Left lung (tissue), 10 donors: ENCODE data around the gene NR2E1. TPM values are rescaled to one million over a fixed set of nuclear protein-coding genes. Genes with fewer than 3 reads are reported as not detected.
A peak's percentile ranks its signal among the peaks of the same experiment; 100 is the strongest.

Experiments
- ATAC-seq: fragments of 200-7000 bp; cut with Tn5 transposase; one replicate; pipeline ENCODE4 v1.9.1; 2020; ENCODE audit warnings: moderate library complexity
- DNase-seq, 4 donors: peaks; one replicate each; pipeline ENCODE4 v3.0.0-alpha.2; 2013 to 2020
- H3K27ac ChIP-seq, 2 donors: fragments of 200-600 bp; sonication (generic) in 1 of 2; one replicate each; pipeline versions ENCODE4 v1.5.0 to v1.8.0; 2020 to 2021
- H3K27me3 ChIP-seq, 2 donors: fragments of 200-600 bp; sonication (generic) in 1 of 2; one replicate each; pipeline versions ENCODE4 v1.5.0 to v1.8.0; 2020 to 2021
- H3K36me3 ChIP-seq, 2 donors: fragments of 200-600 bp; sonication (generic) in 1 of 2; one replicate each; pipeline versions ENCODE4 v1.5.0 to v1.8.0; 2020 to 2021
- H3K4me1 ChIP-seq, 2 donors: fragments of 200-600 bp; one replicate each; pipeline ENCODE4 v1.8.0; 2021
- H3K4me3 ChIP-seq, 2 donors: fragments of 200-600 bp; sonication (generic) in 1 of 2; one replicate each; pipeline versions ENCODE4 v1.5.0 to v1.8.0; 2020 to 2021; ENCODE audit warnings: mild to moderate bottlenecking in 1 of 2
- H3K9me3 ChIP-seq, 2 donors: fragments of 200-600 bp; sonication (generic) in 1 of 2; one replicate each; pipeline versions ENCODE4 v1.5.0 to v1.8.0; 2020 to 2021
- intact Hi-C, 2 donors: fragments of 100-400 bp; cut with DNase I; formaldehyde crosslinking; loops; one replicate each; pipeline versions ENCODE4 v1.11.2 to v1.14.2; 2022
- polyA plus RNA-seq, 6 donors: library from polyadenylated mRNA; unstranded; fragments of 120-200 nt; gene quantifications; one replicate each; pipeline ENCODE4 v1.2.1, GENCODE V29; 2013; ENCODE audit not compliant: insufficient read length in 6 of 6
- total RNA-seq, 2 donors: library from RNA; stranded (reverse); fragmentation: NEBNext Ultra II Directional; extraction: Animal tissue kit (Norgen Biotek cat#: 25700); gene quantifications; one replicate each; pipeline ENCODE4 v1.2.1, GENCODE V29; 2021
- TF ChIP-seq, protein P1 (sequence below), 2 donors: fragments of 200-600 bp; sonication (generic) in 1 of 2; IDR thresholded peaks; one replicate each; pipeline versions ENCODE4 v1.5.0 to v1.8.0; 2021; ENCODE audit warnings: antibody characterized with exemption in 2 of 2
- donor health status: DM: no; HTN: yes; CAD: no.
- donor health status: DM: no; HTN: no; CAD: no.

NR2E1 gene
- total and polyA plus RNA-seq, 8 donors, result 0.06 to 0.07 TPM; not detected in 6

GRCh38 chr6:108209738-108210137 is 43.9 kb downstream of the NR2E1 start:
- peak overlapping the region in 1 of 2 donors; percentile 78 for H3K27ac ChIP-seq
- intact Hi-C loops, result no loop called here
- ATAC-seq, result peak; percentile 83
- H3K4me3 ChIP-seq, result no peak overlapping the region
- H3K4me1 ChIP-seq, result peaks cover 0 to 25% of the 10 kb centered on the region in 2 donors
- H3K9me3 ChIP-seq, result no peaks in the 10 kb centered on the region
- DNase-seq, result peak in 1 of 4 donors; percentile 17
- H3K36me3 ChIP-seq, result peaks cover 0 to 36% of the 10 kb centered on the region in 2 donors
- TF ChIP-seq, protein P1, sequence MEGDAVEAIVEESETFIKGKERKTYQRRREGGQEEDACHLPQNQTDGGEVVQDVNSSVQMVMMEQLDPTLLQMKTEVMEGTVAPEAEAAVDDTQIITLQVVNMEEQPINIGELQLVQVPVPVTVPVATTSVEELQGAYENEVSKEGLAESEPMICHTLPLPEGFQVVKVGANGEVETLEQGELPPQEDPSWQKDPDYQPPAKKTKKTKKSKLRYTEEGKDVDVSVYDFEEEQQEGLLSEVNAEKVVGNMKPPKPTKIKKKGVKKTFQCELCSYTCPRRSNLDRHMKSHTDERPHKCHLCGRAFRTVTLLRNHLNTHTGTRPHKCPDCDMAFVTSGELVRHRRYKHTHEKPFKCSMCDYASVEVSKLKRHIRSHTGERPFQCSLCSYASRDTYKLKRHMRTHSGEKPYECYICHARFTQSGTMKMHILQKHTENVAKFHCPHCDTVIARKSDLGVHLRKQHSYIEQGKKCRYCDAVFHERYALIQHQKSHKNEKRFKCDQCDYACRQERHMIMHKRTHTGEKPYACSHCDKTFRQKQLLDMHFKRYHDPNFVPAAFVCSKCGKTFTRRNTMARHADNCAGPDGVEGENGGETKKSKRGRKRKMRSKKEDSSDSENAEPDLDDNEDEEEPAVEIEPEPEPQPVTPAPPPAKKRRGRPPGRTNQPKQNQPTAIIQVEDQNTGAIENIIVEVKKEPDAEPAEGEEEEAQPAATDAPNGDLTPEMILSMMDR (IDR thresholded peaks at IDR 0.05), result no peak
- no peaks in the 10 kb centered on the region for H3K27me3 ChIP-seq

DNA sequence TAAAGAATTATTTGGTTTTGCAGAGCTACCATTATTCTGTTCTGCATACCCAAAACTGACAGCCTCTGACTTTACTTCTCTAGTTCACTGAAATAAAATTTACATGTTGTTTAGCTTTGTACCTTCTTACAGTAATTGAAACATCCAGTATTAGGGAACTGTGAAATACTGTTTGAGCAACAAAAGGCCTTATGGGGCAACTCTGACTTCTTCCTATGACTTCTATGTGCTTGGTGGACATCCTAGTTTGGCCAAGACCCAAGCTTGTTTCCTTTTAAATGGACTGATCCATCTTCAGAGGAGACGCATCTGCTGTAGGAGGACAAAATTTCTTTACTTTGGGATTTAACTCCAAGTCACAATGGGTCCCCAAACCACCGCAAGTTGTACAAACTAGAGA is 44.7 kb downstream of the NR2E1 start:
- intact Hi-C loops, result no loop called here
- DNase-seq (no peak), ATAC-seq (no peak)
- Histone ChIP-seq H3K9me3 (no peaks in the 10 kb centered on the region), H3K27ac (peak overlapping the region in 1 of 2 donors; percentile 78), H3K4me1 (peaks cover 0 to 30% of the 10 kb centered on the region in 2 donors), H3K27me3 (no peaks in the 10 kb centered on the region), H3K36me3 (peaks cover 0 to 45% of the 10 kb centered on the region in 2 donors), H3K4me3 (no peak overlapping the region)
- TF ChIP-seq, protein P1 (IDR thresholded peaks at IDR 0.05), result no peak

DNA sequence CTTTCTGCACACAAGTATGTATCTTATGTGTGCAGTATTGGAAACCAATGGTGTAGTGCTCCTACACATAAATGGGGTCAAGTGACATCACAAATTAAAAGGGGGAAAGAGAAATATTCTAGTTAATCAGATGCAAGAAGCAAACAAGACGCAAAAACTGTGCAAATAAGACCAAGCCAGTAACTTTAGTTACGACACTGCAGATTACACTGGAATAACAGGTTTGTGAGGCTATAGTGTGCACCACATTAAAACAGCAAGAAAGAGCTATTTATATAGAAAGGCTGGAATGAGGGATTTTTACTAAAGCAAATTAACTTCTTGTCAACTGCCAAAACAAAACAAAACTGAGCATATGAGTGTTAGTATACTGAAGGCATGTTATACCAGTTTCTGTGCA is 45.8 kb downstream of the NR2E1 start:
- Histone ChIP-seq H3K36me3 (peaks cover 0 to 56% of the 10 kb centered on the region in 2 donors), H3K4me1 (peaks cover 0 to 33% of the 10 kb centered on the region in 2 donors), H3K27ac (no peak overlapping the region), H3K4me3 (no peak overlapping the region), H3K9me3 (no peaks in the 10 kb centered on the region), H3K27me3 (no peaks in the 10 kb centered on the region)
- intact Hi-C loops, result no loop called here
- peak; percentile 59 for ATAC-seq
- TF ChIP-seq, protein P1 (IDR thresholded peaks at IDR 0.05), result no peak
- DNase-seq, result peak in 1 of 4 donors; percentile 43

GRCh38 chr6:108222064-108222463 is 56.2 kb downstream of the NR2E1 start:
- intact Hi-C loops, result no loop called here
- no peak for DNase-seq
- Histone ChIP-seq H3K27me3 (no peaks in the 10 kb centered on the region), H3K4me3 (no peak overlapping the region), H3K4me1 (peaks cover 0 to 27% of the 10 kb centered on the region in 2 donors), H3K9me3 (no peaks in the 10 kb centered on the region), H3K27ac (peak overlapping the region in 1 of 2 donors; percentile 47), H3K36me3 (peaks cover 0 to 60% of the 10 kb centered on the region in 2 donors)
- ATAC-seq, result no peak
- TF ChIP-seq, protein P1 (IDR thresholded peaks at IDR 0.05), result no peak

DNA sequence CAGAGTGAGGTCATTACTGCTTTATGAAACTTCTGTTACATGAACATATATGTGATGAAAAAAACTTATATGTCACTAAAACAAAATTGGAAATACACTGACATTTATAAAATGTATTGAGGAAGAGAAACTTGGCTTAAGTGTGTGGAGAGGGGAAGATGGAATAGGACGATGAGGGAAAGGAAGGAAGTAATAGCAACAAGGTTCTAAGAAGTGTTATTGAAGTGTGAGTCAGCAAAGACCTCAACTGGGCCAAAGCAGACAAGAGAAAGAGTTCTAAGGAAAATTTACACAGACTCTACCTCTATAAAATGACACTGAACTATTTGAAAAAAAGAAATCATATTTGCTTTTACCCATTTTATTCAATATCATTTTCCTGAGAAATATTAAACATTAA is 56.7 kb downstream of the NR2E1 start:
- TF ChIP-seq, protein P1 (IDR thresholded peaks at IDR 0.05), result no peak
- intact Hi-C loops, result no loop called here
- H3K4me3 ChIP-seq, result no peak overlapping the region
- peaks cover 0 to 27% of the 10 kb centered on the region in 2 donors for H3K4me1 ChIP-seq
- H3K9me3 ChIP-seq, result no peaks in the 10 kb centered on the region
- no peaks in the 10 kb centered on the region for H3K27me3 ChIP-seq
- peaks cover 0 to 55% of the 10 kb centered on the region in 2 donors for H3K36me3 ChIP-seq
- peak overlapping the region in 1 of 2 donors; percentile 47 for H3K27ac ChIP-seq
- ATAC-seq (peak; percentile 62), DNase-seq (no peak)
